Loucy (cell line): ENCODE results near the gene GCFC2.

ENCODE experiments used
- CTCF ChIP-seq: fragments of 200-600 bp; sonication (generic); conservative IDR thresholded peaks from 2 replicates; pipeline ENCODE4 v1.5.1; 2014; ENCODE audit warnings: mild to moderate bottlenecking, antibody characterized with exemption, low read length
- EZH2phosphoT487 ChIP-seq: fragments of 200-600 bp; IDR thresholded peaks from 2 replicates; pipeline ENCODE4 v1.6.1; 2018; ENCODE audit warnings: antibody characterized with exemption, mild to moderate bottlenecking, moderate library complexity, borderline replicate concordance

GRCh38 chr2:75632091-75632701 is 78.5 kb downstream of the GCFC2 start:
- TF ChIP-seq CTCF (no peak), EZH2phosphoT487 (no peak)
